GM18868 (cell line): ENCODE measurements around the gene SBNO1.
"Not testable (repeated sequence)": the region's sequence is repeated elsewhere in the genome, so short reads cannot be mapped to it uniquely, and the experiment has no call there.

Source experiments
- ATAC-seq: cut with Tn5 transposase; IDR thresholded peaks from one replicate; pipeline ENCODE4 v1.9.1; 2021; ENCODE audit warnings: mild to moderate bottlenecking, moderate library complexity; ENCODE audit not compliant: unreplicated experiment

SBNO1 gene

GRCh38 chr12:123356159-123356670 lies 8.4 kb downstream of the SBNO1 start:
- no peak for ATAC-seq

- ATAC-seq, result no peak
Measured at GRCh38 chr12:123354600-123354999, 10.0 kb downstream of the SBNO1 start.

DNA sequence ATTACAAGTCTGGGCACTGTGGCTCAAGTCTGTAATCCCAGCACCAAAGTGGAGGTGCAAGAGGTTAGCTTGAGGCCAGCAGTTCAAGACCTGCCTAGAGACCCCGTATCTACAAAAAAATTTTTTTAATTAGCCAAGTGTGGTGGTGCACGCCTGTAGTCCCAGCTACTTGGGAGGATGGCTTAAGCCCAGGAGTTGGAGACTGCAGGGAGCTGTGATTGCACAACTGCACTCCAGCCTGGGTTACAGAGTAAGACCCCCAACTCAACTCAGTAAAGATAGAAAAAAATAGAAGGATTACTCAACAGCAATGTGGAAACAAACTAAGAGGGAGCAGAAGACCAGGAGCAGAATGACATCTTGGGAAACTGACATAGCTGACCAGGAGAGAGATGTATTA lies 13.3 kb downstream of the SBNO1 start:
- no peak for ATAC-seq

DNA sequence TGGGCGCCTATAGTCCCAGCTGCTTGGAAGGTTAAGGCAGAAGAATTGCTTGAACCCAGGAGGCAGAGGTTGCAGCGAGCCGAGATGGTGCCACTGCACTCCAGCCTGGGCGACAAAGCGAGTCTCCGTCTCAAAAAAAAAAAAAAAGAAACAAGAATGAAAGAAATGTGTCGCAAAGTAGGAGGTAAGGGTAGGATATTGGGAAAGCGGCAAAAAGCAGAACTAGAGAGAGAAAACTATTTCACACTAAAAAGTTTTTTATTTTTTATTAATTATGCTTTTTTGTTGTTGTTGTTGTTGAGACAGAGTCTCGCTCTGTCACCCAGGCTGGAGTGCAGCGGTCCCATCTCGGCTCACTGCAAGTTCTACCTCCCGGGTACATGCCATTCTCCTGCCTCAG lies 17.7 kb downstream of the SBNO1 start:
- no peak for ATAC-seq

GRCh38 chr12:123344086-123344485 lies 20.6 kb downstream of the SBNO1 start:
- no peak for ATAC-seq

DNA sequence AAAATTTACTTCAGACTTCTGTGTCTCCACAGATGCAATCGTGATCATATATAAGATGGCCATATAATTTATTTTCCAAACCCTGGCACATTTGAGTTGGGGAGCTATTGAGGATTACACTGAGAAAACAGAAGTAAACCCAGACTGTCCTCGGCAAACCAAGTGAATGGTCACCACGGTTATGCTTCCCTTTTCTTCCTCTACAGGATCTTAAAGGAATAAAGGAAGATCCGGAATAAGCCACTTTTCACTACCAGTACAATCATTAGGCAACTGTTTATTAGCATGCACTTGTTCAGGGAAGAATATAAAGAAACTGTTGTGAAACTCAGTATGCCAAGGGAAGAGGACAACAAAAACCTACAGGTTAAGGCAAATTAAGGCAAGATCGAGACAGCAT lies 27.6 kb downstream of the SBNO1 start:
- ATAC-seq, result no peak

GRCh38 chr12:123336530-123336929 lies 28.1 kb downstream of the SBNO1 start:
- ATAC-seq, result no peak

DNA sequence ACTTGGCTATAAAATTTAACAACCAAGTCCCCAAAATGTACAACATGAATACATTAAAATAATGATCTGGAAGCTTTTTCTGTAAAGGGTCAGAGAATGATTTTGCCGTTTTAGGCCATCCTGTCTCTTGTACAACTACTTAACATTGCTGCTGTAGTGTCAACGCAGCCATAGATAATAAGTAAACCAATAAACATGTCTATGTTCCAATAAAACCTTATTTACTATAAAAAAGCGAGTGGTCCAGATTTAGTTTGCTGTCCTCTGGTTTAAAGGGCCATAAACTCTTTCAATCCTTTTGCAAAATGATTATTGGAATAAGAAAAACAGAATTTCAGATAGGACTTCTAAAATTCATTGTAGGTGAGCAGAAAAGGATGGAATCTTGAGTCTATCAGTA lies 29.2 kb downstream of the SBNO1 start:
- ATAC-seq, result no peak

- ATAC-seq, result no peak
Measured at GRCh38 chr12:123329799-123330198, 34.8 kb downstream of the SBNO1 start.

DNA sequence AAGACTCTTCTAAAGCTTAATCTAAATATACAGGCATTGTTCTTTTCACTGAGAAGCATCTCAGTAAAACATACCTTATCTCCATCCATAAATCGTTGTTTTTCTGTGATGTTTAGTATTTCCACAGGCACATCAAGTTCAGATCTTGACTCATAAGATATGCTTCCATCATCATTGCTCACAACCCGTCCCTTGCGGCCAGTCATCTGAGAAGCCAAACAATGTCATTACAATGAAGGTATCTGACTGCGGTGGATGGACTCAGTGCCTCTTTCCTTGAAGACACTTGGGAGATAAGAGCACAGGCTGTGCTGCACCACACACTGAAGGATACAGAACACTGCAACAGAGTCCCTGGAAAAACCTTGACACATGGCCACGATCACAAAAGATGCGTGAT lies 44.8 kb downstream of the SBNO1 start:
- ATAC-seq, result no peak

DNA sequence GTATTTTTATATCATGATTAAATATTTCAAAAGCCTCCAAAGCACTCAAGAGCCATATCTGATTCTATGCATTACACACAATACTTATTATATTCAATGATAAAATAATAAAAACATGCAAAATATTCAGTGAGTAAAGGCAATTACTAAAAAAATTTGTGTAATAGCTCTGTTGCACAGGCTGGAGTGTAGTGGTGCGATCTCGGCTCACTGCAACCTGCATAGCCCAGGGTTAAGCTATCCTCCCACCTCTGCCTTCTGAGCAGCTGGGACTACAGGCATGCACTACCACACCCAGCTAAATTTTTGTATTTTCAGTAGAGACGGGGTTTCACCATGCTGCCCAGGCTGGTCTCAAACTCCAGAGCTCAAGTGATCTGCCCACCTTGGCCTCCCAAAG lies 45.4 kb downstream of the SBNO1 start:
- no peak for ATAC-seq

DNA sequence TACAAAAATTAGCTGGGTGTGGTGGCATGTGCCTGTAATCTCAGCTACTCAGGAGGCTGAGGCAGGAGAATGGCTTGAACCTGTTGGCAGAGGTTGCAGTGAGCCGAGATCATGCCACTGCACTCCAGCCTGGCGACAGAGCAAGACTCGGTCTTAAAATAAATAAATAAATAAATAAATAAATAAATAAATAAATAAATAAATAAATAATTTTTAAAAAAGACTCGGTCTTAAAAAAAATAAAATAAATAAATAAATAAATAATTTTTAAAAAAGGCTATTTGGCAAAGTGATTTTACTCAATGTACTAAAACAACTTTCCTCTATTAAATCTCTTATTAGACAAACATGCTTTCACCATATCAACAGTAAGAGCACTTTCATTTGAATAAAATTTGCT lies 51.6 kb downstream of the SBNO1 start:
- not testable (repeated sequence) for ATAC-seq

GRCh38 chr12:123306200-123306599 lies 58.4 kb downstream of the SBNO1 start:
- ATAC-seq, result no peak

DNA sequence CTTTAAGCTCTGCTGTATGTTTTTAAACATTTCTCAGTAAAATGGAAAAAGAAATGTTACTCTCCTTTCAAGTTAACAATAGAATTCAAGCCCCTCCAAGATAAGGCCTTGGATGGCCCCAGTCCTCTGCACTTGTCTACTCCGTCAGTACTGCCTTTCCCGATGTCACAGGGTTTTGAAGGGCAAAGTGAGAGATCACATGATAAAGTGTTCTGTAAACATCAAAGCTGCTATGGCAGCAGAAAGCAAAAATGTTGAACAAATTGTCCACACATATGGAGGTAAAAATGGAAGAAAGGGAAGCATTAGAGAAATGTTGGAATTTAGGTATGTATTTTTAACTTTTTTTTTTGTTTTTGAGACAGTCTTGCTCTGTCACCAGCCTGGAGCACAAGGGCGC lies 59.5 kb downstream of the SBNO1 start:
- no peak for ATAC-seq

- ATAC-seq, result no peak
Measured at GRCh38 chr12:123293178-123293760, 71.4 kb downstream of the SBNO1 start.

GRCh38 chr12:123289911-123290310 lies 74.7 kb downstream of the SBNO1 start:
- ATAC-seq, result no peak

DNA sequence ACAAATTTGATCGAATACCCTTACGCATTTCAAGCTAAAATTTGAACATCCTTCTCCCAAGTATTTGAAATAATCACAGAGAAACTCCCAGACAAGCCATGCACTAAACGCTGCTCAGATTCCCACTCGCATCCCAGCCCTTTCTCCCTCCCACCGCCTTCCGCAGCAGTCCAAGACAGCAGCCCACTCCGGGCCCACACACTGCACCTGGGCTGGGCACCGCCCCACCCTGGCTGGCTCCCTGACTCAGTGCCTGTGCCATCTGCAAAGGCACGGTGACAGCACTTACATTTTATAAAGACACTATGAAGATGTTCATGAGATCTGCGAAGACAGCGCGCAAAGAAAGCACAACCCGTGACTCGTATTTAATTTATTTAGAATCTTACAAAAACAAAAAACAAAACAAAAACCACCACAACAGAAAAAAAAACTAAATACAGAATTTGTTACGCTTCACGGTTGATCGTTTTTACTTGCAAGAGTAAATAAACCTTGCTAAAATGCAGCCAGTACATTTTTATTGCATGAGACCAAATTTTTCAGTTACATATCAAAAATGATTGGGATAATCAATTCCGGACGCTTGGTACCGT lies 75.8 kb downstream of the SBNO1 start:
- no peak for ATAC-seq

GRCh38 chr12:123286652-123287373 lies 77.8 kb downstream of the SBNO1 start:
- no peak for ATAC-seq

GRCh38 chr12:123284669-123285068 lies 80.0 kb downstream of the SBNO1 start:
- no peak for ATAC-seq

DNA sequence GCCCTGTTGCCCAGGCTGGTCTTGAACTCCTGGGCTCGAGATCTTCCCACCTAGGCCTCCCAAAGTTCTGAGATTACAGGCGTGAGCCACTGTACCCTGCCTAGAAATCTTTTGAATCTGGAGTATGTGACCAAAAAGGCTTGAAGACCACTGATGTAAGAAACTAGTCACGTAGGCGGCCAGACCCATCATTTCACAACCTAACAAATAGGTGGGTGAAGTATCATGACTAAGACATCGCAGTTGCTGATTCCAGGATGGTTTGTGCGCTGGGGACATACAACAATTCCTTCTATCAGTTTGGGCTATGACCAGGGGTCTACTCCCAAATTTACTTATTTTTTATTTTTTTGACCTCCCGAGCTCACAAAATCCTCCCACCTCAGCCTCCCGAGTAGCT lies 81.2 kb downstream of the SBNO1 start:
- ATAC-seq, result no peak

- no peak for ATAC-seq
Measured at GRCh38 chr12:123282111-123282510, 82.5 kb downstream of the SBNO1 start.

DNA sequence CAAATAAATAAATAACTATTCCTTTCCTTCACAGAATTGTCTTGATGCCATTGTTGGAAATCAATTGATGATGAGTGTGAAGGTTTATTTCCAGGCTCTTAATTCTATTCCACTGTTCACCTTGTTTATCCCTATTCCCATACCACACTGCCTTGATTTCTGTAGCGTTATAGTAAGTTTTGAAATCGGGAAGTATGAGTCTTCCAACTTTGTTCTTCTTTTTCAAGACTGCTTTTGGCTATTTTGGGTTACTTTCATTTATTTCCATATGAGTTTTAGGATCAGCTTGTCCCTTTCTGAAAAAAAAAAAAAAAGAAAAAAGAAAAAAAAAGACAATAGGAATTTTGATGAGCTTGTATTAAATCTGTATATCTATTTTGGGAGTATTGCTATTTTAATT lies 83.7 kb downstream of the SBNO1 start:
- no peak for ATAC-seq
